GM21360 (cell line): ENCODE results near the gene SYNPO.

Experiments used
- ATAC-seq: cut with Tn5 transposase; IDR thresholded peaks from one replicate; pipeline ENCODE4 v1.9.1; 2021; ENCODE audit warnings: mild to moderate bottlenecking, moderate library complexity; ENCODE audit not compliant: unreplicated experiment

The SYNPO gene

DNA sequence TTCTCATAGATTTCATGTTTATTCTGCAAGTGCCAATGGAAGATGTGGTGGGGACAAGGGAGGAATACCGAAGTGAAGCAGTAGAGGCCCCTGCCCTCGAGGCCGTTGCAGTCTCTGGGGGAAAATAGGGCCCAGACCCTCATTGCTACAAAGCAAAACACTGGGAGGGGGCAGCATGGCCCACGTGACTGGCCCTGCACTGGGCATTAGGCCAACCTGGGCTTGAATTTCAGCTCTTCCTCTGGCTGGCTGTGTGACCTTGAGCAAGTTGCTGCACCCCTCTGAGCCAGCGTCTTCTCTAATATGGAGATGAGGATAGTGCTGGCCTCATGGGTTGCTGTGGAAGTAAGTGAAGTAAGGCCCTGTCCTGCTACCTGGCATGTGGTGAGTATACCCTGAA, 709 bp upstream of the SYNPO start:
- ATAC-seq = no peak

DNA sequence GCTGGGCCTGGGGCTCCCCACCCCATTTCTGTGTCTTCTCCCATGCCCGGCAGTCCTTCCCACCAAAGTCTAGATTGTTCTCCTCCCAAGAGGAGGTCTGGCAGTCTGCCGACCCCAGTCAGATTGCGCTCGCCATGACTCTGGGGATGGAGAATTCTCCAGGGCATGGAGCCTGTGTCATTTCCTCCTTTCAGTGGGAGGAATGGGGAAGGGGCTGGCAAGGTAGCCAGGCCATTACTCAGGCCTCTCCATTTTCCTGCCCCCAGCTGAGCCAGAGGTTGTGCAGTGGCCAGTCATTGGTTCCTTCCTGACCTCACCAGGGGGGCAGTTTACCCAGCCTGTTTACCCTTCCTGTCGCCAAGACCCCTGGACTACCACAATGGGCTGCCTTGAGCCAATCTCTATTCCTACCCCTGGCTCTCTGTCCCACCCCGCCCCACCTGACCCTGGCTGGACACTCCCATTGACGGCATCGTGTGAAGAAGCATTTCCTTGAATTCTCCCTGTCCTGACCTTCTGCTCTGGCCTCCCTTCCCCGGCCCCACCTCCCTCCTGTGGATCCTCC, 628 bp downstream of the SYNPO start:
- ATAC-seq = no peak

DNA sequence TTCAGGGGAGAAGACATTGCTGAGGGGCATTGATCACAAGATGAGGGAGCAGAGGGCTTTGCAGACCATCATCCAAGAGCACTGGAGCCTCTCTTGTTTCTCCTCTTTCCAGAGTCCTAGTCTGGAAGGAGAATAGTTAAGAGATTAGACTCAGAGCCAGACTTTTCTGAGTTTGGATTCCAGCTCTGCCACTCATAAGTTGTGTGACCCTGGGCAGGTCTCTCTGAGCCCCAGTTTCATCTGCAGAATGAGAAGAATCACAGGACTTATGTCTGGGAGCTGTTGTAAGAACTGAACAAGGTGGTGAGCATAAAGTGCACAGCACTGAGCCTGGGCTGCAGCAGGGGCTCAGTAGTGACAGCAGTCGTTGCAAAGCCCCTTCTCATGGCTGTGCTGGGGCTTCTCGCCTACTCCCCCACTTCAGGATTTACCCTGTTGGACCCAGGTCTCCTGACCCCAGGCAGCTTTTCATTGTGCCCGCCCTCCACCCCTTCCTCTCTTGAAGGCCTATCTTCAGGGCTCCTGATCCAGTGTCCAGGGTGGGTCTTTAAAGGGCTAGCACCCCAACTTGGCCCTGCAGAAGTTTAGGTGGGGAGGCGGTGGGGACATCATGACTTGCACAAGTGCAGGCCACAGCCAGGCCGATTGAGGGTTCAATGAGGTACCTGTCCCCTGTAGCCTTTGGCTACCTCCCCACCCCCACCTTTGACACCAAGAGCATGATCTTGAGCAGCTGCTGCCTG, 1.5 kb downstream of the SYNPO start:
- no peak for ATAC-seq

DNA sequence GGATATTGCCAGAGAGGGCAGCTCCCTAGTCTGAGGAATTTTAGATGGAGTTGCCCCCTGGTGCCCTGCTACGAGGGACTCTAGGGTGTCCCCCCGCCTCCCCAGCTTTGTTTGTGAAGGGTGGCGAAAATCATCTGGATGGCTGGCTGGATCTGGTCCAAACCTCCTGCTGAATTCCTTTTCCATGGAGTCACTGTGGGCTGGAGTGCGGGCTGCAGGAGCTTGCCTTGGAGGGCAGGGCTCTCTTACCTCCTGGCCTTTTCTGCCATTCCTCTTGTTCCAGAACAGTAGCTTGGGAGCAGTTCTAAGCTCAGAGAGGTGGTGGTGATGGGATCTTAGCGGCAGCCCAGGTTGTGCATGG, 2.1 kb downstream of the SYNPO start:
- ATAC-seq = no peak

DNA sequence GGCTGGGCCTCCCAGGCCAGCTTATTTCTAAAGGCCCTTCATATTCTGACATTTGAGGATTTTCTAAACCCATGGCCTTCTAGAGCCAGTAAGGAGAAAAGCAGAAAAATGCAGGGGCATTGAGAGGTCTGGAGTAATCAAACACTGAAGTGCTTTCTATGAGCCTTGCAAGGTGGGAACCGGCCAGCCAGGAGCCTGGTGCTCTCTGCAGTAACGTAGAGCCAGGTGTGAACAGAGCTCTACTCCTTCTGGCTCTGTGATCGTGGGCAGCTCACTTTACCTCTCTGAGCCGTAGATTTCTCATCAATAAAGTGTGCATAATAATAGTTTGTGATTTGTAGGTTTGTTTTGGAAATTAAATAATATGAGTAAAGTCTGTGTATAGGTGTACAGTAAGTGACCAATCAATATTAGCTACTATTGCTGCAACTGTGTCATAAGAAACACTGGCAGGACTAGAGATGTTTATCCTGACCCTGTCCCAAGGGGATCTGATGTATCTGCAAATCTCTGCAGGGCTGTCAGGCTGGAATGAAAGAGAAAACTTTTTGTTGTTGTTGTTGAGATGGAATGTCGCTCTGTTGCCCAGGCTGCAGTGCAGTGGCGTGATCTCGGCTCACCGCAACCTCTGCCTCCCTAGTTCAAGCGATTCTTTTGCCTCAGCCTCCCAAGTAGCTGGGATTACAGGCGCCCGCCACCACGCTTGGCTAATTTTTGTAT, 2.7 kb downstream of the SYNPO start:
- no peak for ATAC-seq

DNA sequence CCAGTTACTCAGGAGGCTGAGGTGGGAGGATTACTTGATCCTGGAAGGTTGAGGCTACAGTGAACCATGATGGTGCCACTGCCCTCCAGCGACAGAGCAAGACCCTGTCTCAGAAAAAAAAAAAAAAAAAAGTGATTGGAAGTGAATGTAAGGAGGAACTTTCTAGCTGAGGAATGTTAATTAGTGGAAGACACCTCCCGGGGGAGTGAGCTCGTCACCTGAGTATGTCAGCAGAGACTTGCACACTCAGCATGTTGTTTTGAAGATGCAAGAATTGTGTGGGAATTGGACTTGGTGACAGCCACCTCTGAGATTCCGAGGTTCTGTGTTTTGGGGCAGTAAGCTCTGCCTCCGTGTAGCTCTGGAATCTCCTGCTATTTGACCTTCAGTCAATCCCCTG, 3.6 kb downstream of the SYNPO start:
- ATAC-seq = no peak

DNA sequence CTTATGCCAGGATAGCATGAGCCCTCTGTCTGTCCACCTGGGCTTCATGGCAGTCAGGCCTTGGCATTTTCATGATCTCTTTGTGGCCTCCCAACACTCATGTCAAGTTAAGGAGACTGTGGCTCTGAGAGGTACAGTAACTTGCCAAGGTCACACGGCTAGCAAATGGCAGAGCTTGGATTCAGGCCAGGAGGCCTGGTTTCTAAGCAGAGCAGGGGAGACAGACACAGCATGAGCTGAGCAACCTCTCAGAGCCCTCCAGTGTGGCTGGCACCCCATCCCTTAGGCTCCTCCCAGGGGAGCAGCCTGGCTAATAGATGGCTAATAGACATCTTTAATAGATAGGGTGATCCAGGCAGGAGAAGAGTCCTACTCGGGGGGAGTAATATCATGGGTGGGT, 4.1 kb downstream of the SYNPO start:
- ATAC-seq = no peak

DNA sequence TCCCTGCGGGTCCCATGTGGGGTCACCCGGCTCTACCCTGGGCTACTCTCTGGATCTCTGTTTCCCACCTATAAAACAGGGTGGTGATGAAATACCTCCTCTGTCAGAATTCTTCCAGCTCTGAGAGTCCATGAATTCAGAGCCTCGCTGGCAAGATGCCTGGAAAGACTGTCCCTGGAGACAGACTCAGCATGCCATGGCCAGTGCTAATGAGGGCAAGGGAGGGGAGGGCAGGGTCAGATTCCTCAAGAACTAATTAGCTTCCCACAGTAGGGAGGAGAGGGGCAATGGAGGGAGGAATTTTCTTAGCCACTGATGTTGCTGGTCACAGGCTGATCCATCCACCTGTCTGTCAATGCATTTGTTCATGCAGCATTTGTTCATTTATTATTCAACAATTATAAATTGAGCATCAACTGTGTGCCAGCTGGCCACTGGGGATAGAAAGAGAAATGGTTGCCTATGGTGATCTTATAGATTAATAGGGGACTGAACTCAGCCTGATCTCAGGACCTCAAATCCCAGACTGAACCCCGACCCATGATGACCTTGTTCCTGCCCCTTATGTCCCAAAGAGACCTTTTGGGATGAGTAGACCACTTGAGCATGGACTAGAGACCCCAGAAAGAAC, 4.7 kb downstream of the SYNPO start:
- no peak for ATAC-seq

DNA sequence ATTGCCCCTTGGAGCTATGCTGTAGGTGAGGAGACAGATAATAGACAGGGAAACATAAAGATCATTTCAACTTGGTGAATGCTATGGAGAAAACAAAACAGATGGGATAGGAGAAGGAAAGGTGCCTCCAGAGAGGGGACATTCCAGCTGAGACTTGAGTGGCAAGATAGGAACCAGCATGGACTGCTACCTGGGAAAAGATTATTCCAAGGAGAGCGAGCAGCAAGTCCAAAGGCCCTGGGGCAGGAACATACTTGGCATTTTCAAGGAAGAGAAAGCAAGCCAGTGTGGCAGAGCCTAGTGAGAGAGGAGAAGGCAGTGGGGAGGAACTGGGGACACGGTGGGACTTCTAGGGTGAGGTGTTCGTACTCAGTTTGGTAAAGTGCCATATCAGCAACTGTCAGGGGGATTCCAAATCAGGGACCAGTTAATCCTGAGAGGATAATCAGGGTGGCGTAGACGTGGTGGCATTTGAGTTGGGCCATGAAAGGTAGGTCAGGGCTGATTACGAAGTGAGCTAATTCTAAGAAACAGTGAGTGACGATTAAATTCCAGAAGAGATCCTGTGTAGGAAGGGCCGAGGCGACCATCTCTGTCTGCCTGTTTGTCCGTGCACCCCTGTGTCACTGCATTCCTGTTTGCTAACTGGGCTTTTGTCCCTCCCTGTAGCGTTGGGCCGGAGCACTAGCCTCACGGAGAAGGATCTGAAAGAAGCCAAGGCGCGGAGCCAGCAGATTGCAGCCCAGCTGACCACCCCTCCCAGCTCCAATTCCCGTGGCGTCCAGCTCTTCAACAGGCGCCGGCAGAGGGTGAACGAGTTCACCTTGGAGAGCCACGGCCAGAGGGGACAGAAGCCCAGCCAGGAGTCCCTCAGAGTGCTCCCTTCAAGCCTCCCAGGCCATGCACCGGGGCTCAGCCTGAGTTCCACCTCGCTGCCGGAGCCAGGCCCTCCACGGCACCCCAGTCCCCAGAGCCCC, 7.1 kb downstream of the SYNPO start:
- ATAC-seq = no peak

DNA sequence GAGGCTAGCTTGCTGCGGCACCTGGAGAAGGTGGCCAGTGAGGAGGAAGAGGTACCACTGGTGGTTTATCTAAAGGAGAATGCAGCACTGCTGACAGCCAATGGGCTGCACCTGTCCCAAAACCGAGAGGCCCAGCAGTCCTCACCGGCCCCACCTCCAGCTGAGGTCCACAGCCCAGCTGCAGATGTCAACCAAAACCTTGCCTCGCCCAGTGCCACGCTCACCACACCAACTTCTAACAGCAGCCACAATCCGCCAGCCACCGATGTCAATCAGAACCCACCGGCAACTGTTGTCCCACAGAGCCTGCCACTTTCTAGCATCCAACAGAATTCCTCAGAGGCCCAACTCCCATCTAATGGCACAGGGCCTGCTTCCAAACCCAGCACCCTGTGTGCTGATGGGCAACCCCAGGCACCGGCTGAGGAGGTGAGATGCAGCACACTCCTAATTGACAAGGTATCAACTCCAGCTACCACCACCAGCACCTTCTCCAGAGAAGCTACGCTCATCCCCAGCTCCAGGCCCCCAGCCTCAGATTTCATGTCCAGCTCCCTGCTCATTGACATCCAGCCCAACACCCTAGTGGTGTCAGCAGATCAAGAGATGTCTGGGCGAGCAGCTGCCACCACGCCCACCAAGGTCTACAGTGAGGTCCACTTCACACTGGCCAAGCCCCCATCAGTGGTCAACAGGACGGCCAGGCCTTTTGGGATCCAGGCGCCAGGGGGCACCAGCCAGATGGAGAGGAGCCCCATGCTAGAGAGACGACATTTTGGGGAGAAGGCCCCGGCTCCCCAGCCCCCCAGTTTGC, 8.0 kb downstream of the SYNPO start:
- ATAC-seq = no peak

DNA sequence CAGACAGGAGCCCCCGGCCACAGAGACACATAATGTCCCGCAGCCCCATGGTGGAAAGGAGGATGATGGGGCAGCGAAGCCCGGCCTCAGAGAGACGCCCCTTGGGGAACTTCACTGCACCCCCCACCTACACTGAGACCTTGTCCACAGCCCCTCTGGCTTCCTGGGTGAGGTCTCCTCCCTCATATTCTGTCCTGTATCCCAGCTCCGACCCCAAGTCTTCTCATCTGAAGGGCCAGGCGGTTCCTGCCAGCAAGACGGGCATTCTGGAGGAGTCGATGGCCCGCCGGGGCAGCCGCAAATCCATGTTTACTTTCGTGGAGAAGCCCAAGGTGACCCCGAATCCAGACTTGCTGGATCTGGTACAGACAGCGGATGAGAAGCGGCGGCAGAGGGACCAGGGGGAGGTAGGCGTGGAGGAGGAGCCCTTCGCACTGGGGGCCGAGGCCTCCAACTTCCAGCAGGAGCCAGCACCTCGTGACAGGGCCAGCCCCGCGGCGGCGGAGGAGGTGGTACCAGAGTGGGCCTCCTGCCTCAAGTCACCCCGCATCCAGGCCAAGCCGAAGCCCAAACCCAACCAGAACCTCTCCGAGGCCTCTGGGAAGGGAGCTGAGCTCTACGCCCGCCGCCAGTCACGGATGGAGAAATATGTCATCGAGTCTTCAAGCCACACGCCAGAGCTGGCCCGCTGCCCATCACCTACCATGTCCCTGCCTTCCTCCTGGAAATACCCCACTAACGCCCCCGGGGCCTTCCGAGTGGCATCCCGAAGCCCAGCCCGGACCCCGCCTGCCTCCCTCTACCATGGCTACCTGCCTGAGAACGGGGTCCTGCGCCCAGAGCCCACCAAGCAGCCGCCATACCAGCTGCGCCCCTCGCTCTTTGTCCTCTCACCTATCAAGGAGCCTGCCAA, 8.9 kb downstream of the SYNPO start:
- ATAC-seq = no peak

DNA sequence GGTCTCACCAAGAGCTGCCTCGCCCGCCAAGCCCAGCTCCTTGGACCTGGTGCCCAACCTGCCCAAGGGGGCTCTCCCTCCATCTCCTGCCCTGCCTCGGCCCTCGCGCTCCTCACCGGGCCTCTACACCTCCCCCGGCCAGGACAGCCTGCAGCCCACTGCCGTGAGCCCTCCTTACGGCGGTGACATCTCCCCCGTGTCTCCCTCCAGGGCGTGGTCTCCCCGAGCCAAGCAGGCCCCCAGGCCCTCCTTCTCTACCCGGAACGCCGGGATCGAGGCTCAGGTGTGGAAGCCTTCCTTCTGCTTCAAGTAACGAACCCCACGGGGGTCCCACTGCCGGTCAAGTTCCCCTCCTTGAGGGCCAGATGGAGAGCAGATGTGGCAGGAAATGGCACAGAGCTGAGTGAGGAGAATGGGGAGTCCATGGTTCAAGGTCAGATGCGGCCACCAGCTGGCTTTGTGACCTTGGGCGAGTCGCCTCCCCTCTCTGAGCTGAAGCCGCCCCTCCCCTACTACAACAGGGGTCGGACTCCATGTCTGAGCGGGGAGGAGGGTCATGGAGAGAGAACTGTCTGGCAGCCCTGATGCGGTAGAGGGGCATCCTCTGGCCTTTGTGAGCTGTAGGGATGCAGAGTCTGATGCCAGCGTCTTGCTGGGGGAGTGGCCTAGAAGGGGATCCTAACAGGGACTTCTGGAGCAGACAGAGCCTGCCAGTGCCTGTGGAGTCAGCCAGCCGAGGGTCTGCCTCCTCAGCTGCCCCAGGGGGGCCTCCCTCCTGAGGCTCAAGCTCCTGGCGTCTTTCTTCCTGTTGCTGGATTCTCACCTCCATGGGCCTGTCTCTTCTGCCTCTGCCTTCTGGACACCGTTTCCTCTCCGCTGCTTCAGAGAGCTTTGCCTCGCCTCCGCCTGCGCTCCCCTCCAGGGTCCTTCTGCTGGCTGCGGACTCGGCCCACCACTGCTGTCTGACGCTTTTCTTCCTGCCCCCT, 9.9 kb downstream of the SYNPO start:
- no peak for ATAC-seq

DNA sequence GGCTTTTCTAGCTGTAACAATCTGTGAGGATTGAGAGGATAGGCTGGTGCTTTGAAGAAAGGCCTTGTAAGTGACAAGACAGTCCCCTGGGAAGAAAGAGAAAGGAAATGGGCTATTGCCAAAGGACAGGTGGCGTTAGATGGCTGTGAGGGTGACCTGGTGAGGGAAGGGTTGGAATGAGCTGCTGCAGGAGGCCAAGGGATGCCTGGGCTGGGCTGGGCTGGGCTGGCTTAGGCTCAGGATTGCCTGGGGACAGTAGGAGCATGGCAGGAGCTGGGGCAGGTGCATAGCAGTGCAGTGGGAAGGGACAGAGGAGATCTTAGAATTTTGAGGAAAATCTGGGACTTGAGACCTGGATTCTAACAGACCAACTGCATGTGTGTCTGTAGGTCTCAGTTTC, 10.9 kb downstream of the SYNPO start:
- ATAC-seq = no peak

DNA sequence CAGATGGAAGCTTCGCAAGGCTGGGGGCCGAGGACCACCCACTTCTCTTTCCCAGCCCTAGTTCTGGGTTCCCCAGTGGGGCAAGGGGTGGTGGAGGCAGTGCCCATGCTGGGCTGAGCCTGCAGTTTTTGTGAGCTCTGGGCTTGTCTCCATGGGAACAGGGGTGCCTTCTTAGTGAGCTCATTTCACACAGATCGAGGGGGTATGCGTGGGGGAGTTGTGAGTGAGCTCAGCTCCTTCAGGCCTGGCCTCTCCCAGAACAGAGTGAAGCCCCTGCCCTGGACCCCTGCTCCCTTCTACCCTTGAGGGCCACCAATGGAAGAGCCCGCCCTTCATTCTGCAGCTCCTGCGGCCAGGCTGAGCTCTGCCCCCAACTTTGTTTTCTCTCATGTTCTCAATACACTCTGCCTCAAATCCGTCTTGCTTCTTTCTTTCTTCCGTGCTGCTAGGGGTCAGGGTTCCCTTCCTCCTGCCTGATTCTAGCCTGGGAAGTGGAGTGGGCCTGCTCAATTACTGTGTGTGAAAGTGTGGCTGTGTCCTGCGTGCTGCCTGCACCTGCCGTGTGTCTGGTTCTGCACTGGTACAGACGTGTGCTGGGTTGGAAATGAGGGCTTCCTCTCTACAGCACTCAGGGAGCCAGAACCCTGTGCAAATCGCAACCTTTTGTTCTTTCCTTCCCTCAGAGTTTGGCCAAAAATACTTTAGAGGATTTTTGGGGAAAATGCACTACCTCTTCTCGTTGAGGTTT, 11.6 kb downstream of the SYNPO start:
- ATAC-seq = no peak

DNA sequence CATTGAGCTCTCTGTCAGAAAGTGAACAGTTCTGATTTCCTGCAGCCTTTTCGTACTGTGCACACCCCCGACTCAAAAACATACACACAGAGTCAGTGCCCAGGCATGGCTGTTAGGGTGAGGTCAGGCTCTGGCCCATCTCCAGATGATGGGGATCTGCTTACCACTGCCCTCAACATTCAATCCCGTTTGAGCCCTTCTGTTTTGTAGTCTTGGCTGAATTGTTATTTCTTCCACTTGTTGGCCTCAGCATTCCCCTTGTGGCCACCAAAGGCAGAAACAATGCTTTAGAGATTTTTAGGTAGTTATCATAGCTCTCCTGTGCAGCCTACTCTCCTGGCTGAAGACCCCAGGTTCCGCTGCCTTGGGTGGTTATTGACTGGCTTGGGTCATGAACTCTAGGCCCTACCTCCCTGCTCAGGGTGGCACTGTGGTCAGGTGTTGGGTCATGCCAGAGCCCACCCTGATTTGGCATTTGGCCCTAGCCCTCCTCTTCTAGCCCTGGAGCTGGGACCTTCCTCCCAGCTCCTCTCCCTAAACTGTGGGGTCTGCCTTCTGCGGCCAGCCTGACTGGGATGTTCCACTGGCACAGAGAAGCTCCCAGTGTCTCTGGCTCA, 12.8 kb downstream of the SYNPO start:
- no peak for ATAC-seq

DNA sequence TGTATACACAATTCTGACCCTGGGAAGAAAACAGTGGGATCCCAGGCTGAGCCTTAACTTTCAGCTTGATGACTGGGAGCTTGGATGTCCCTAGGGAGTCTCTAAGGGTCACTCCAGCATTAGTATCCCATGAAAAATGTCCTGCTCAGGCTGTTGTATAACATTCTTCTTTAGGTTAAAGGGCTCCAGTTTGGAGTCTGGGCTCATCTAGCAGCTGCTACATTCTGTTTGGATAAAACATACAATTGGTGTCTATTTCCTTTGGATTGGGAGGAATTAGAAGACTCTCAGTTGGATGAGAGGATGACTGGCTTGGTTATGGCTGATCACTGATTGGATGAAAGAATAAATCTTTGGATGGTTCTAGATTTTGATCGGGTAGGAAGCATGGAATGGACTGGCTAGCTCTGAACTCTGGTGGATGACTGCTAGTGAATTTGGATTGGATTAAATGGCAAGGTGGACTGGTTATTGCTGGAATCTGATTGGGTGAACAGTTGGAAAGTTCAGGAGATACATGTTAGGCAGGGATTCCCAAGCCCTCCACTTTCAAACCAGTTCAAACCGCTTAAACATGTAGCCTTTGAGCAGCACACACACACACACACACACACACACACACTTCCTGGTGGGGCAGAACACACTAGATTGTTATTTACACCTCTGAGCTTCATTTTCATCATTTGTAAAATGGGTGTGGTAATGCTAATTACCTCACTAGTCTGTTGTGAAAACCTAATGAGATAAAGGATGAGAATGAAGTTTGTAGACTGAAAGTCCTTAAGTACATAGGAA, 13.5 kb downstream of the SYNPO start:
- no peak for ATAC-seq
